Activated effector memory CD4-positive, alpha-beta T cell treated with Interleukin-2 at 50 U/mL for 16 hours (primary cell): ENCODE results near the gene CNTN2.

Experiments used
- DNase-seq: peaks from one replicate; pipeline ENCODE4 v3.0.0-alpha.2; 2020

CNTN2 gene

DNA sequence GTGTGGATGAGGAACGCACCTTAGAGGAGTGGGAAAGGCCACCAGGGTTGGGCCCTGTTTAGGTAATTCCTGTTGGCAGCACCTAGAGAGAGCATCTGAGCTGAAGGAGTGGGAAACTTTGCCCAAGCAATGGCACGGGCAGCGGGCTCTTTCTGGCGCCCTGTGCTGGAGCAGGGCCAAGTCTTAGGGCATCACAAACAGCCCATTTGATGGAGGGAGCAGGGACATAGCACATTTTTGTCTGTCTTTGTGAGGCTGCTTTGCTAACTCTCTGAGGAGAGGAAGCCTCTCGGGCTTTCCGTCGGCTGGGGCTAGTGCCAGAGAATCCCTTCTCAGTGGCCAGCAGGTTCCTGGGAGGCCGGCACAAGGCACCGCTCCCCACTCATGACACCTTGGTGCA lies 22.5 kb upstream of the CNTN2 start:
- DNase-seq: no peak

DNA sequence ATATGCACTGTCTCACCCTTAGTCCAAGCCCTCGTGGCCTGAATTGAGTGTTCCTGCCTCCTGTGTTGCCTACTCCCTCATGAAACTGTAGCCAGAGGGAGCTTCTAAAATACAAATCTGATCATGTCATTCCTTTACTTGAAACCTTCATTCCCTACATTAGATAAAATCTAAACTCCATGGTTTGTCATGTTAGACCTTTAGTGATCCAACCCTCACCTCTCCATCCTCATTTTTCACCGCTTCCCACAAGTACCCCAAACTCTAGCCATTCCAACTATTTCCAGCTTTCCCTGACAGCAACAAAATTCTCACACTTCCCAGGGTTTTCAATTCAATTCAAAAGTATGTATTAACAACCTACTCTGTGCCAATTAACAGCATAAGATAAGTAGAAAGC lies 18.3 kb upstream of the CNTN2 start:
- DNase-seq: no peak

- no peak for DNase-seq
Measured at GRCh38 chr1:205025239-205025638, 17.8 kb upstream of the CNTN2 start.

DNA sequence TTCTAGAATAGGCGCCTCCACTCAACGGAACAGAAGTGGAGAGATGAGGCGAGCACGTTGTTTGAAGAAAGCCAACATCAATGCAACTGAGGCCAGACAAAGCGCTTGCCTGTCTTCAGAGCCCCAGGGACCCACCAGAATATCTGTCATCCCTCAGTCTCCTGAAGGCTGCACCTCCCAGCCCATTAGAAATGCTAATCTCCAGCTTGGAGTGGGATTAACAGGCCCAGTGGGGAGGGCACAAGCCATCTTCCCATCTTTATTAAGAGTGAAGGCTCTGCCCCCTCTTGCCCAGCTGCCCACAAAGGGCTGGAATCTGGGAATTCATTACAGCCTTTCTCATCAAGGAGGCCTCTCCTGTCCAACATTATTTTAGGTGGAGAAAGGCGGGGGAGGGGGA lies 16.8 kb upstream of the CNTN2 start:
- no peak for DNase-seq

- no peak for DNase-seq
Measured at GRCh38 chr1:205028390-205028789, 14.6 kb upstream of the CNTN2 start.

DNA sequence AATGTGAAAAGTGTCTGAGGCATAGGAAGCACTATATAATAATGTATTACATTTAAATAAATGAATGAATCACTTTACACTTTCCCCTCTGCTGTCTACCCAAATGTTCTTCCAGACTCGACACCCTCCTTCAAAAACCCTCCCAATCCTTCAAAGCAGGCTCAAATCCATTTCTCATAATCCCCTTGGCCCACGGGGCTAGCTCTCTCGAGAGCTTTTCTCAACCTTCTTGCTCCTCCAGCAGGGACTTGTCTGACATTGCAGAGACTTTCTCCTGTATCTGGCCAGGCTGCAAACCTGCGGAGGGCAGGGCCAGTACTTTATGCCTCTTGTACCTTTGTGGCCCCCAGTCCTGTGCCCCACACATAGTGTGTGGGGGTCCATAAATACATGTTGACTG lies 14.1 kb upstream of the CNTN2 start:
- no peak for DNase-seq

- DNase-seq: no peak
Measured at GRCh38 chr1:205030241-205030640, 12.8 kb upstream of the CNTN2 start.

GRCh38 chr1:205030896-205031295 lies 12.1 kb upstream of the CNTN2 start:
- no peak for DNase-seq

- DNase-seq: no peak
Measured at GRCh38 chr1:205032508-205032907, 10.5 kb upstream of the CNTN2 start.

DNA sequence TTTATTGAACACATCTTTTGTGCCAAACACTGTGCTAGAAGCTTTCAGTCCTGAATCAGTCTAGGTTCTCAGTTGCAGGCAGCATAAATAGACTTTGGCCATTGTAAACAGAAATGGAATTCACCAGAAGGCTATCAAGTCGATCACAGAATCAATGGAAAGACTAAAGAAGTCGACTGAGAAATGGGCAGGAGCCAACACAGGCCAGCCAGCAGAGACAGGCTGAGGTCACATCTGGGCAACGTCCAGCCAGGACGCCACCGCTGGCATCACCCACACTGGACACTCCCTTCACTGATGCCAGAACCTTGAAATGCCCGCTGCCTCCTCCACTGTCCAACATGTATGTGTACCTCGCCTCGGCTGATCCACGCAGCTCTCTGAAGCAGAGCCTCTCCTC lies 5.5 kb upstream of the CNTN2 start:
- no peak for DNase-seq

- DNase-seq: no peak
Measured at GRCh38 chr1:205038132-205038786, 4.8 kb upstream of the CNTN2 start.

DNA sequence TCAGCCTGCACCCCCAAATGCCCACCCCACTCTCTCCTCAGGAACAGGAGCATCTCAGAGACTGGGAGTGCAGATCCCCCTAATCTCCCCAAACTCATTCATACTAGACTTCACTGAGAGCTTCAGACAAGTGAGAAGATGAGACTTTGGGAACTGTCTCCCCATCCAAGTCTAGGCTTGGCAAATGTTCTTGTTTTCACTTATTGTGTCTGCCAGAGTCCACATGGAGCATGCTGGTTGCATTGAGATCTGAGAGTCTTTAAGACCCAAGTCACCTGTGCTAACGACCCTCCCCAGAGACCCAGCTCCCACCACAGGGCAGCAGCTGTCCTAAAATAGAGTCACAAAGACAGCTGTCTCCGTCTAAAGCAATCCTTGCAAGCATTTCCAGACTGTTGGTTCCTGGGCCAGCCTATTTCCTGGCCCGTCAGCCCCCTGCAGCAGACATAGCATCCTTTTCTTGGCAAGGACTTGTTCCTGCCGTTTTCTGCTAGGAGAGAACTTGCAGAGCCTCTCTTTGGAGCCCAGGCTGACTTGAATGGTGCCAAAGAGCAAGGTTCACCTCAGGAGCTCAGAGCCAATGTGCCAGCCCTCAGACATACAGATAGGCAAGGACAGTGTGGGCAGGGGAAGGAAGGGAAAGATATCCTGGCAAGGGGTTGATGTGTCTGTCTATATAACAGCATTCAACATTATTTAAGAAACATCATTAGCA lies 1.9 kb upstream of the CNTN2 start:
- no peak for DNase-seq

DNA sequence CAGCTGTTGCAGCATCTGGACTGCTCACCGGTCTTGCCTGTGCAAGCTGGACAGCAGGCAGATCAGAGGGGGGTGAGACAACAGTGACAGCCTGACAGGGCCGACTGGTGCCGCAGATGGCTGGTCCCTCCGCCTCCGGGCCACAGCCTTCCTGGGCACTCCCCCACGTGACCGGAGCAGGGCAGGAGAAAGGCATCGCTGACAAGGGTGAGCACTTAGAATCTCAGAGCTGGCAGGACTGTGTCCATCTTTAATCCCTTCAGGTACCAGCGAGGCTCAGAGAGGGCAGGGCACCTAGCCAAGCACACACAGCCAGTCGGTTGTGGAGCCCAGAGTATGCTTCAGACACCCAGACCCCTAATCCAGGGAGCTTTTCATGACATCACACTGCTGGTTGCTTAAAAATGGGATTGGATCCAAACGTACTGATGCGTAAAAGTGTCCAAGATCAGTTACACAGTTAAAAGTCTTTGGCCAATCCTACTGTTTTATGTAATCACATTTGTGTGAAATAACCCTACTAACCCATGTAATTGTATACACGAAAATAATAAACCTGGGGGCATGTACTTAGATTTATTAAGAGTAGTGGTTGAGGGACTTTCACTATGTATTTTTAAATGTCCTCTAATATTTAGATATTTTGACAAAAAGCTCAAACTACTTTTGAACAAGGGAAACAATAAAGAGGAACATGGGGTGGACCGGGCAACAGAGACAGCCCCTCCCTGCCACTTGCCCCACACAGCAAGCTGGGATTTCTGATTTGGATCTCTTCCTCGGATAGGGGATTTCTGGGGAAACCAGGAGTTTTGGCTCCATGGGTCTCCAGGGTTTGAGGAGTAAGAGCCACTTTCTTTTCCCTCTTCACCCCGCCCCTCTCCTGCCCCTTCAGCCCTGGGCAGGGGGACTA lies 758 bp upstream of the CNTN2 start:
- no peak for DNase-seq

- DNase-seq: no peak
Measured at GRCh38 chr1:205043866-205044265, 854 bp downstream of the CNTN2 start.

GRCh38 chr1:205044741-205045140 lies 1.7 kb downstream of the CNTN2 start:
- DNase-seq: no peak

- no peak for DNase-seq
Measured at GRCh38 chr1:205045146-205045545, 2.1 kb downstream of the CNTN2 start.

- DNase-seq: no peak
Measured at GRCh38 chr1:205046870-205047269, 3.9 kb downstream of the CNTN2 start.

GRCh38 chr1:205047764-205048231 lies 4.8 kb downstream of the CNTN2 start:
- DNase-seq: no peak

GRCh38 chr1:205048382-205048781 lies 5.4 kb downstream of the CNTN2 start:
- DNase-seq: no peak

DNA sequence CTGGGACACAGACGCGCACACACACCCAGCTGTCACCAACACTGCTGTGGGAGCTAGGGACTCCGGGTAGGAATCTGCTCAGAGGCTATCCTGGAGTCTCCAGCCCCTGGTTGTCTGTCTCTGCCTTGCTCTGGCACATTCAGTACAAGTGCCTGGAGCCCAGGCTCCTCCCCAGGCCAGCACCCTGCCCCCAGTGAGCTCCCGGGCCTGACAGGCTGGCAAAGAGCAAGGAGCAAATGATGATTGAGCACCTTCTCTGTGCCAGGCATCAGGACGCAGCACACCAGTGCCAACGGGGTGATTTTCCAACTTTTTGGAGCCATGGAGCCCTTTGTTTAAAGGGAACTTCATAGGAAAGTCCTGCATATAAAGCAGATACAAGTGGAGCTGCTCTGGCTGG lies 6.5 kb downstream of the CNTN2 start:
- no peak for DNase-seq

DNA sequence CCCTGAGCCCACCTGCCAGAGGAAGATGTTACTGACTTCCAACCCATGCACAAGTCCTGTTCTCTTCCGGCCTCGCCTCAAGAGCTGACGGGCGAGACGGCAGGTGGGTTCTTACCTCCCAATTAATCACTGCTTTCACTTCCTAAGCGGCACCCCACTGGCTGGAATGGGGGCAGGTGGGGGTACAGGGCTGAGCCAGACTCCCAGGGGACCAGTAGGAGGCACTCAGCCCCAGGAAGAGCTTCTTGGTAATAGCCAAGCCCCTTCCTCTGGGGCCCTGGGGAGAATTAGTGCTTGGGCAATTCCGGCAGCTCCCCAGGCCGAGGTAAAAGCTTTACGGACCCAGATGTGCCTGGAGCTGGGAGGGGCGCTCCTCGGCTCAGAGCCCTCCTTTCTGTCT lies 9.7 kb downstream of the CNTN2 start:
- DNase-seq: no peak

DNA sequence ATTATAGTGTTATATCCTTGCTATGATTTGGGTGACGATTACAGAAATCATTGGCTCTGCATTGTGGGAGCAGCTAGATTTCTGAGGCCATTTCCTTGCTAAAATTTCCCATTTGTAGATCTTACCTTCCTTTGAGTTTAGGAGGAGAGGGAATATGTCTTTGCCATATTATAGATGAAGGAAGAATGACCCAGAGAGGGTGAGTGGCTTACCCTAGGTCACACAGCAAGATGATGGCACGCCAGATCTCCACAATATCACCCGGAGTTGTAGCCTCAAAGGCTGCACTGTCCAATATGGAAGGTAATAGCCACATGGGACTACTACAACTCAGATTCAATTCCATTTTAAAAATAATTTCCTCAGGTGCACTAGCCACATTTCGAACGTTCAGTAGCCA lies 10.3 kb downstream of the CNTN2 start:
- DNase-seq: no peak

DNA sequence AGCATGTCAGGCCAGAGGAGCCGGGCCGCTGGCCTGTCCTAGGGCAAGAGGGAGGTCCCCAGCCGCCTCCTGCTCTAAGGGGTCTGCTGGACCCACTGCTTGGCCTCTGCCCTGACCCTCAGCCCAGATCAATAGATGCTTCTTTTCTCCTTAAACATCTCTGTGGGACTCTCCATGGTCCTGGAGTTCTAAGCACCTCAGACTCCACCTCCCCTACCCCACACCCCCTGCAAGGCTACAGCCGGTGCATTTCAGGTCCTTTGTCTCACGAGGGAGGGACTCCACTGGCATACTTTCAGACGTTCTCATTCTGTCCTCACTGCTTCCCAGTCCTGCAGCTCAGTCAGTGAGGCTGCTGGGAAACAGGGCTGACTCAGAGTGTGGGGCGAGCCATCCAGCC lies 11.0 kb downstream of the CNTN2 start:
- DNase-seq: no peak

GRCh38 chr1:205056188-205056611 lies 13.2 kb downstream of the CNTN2 start:
- DNase-seq: no peak
